PFSK-1 (cell line): ENCODE measurements around the gene KIAA1958.

Experiments
- FOXP2 ChIP-seq: optimal IDR thresholded peaks from 2 replicates; pipeline ENCODE3; 2011; ENCODE audit warnings: borderline replicate concordance, control low read depth, inconsistent platforms; ENCODE audit not compliant: insufficient read depth; ENCODE audit errors: extremely low read length, extremely low read depth
- POLR2AphosphoS5 ChIP-seq: IDR thresholded peaks from 2 replicates; pipeline ENCODE4 v1.6.1; 2012; ENCODE audit warnings: low read depth, mild to moderate bottlenecking, control low read depth, low read length, moderate library complexity
- SIN3A ChIP-seq: IDR thresholded peaks from 2 replicates; pipeline ENCODE4 v1.6.1; 2012; ENCODE audit warnings: mild to moderate bottlenecking, low read length, moderate library complexity, borderline replicate concordance; ENCODE audit not compliant: insufficient read depth
- TAF1 ChIP-seq: IDR thresholded peaks from 2 replicates; pipeline ENCODE4 v1.6.1; 2012; ENCODE audit warnings: low read length, control low read depth, borderline replicate concordance; ENCODE audit not compliant: insufficient read depth
- TF ChIP-seq, protein P1 (sequence below), 2 experiments: IDR thresholded peaks; 2 replicates each; pipeline versions ENCODE4 v1.6.1 to v1.8.0; 2011 to 2012; ENCODE audit warnings: low read depth in 2 of 2, low read length in 2 of 2, control low read depth in 1 of 2, inconsistent platforms in 1 of 2, mild to moderate bottlenecking in 1 of 2, moderate library complexity in 1 of 2; ENCODE audit not compliant: insufficient read depth in 1 of 2

KIAA1958 gene

DNA sequence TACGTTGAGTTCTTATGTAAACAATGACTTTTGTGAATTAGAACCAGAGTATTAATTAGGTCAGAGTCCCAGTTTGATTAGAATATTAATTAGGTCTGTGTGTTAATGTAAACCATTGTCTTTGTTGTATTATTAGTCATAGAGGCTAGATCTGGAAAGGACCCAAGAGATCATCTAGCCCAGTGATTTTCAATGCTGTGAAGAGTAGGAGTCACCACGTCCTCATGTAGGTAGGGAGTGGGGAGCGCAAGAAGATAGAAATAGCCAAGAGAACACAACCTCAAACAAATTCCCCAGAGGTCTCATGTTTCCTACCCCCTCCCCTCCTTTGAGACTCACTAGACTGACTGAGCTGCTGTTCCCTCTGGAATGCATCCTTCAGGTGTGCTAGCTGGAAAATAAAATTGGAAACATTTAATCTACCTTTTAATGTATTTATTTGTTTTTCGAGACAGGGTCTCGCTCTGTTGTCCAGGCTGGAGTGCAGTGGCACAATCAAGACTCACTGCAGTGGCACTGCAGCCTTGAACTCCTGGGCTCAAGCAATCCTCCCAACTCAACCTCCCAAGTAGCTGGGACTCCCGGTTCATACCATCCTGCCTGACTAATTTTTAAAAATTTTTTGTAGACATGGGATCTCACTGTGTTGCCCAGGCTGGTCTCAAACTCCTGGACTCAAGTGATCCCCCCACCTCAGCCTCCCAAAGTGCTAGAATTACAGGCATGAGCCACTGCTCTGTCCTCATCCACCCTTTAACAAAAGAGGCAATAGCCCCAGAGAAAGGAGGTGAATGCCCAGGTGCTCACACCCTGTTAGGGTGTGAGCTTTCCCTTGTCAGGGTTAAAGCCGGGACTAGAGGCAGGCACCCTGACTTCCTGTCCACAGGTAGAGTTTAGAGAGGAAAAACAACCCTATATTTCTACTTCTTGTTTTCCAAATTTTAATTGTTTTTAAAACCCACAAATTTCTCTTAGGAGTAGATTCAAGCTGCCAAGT lies 138.4 kb downstream of the KIAA1958 start:
- TF ChIP-seq POLR2AphosphoS5 (no peak), FOXP2 (no peak), TAF1 (no peak), SIN3A (no peak)
- TF ChIP-seq, protein P1, sequence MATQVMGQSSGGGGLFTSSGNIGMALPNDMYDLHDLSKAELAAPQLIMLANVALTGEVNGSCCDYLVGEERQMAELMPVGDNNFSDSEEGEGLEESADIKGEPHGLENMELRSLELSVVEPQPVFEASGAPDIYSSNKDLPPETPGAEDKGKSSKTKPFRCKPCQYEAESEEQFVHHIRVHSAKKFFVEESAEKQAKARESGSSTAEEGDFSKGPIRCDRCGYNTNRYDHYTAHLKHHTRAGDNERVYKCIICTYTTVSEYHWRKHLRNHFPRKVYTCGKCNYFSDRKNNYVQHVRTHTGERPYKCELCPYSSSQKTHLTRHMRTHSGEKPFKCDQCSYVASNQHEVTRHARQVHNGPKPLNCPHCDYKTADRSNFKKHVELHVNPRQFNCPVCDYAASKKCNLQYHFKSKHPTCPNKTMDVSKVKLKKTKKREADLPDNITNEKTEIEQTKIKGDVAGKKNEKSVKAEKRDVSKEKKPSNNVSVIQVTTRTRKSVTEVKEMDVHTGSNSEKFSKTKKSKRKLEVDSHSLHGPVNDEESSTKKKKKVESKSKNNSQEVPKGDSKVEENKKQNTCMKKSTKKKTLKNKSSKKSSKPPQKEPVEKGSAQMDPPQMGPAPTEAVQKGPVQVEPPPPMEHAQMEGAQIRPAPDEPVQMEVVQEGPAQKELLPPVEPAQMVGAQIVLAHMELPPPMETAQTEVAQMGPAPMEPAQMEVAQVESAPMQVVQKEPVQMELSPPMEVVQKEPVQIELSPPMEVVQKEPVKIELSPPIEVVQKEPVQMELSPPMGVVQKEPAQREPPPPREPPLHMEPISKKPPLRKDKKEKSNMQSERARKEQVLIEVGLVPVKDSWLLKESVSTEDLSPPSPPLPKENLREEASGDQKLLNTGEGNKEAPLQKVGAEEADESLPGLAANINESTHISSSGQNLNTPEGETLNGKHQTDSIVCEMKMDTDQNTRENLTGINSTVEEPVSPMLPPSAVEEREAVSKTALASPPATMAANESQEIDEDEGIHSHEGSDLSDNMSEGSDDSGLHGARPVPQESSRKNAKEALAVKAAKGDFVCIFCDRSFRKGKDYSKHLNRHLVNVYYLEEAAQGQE (IDR thresholded peaks at IDR 0.05; ENCODE audit: insufficient read depth in 1 of 2, low read depth in 2 of 2, low read length in 2 of 2), result no peak

GRCh38 chr9:112629671-112630485 lies 143.3 kb downstream of the KIAA1958 start:
- no peak for TF ChIP-seq FOXP2
- no peak for TF ChIP-seq SIN3A

- TF ChIP-seq SIN3A (no peak), POLR2AphosphoS5 (no peak), FOXP2 (no peak), TAF1 (no peak)
- TF ChIP-seq, protein P1 (IDR thresholded peaks at IDR 0.05; ENCODE audit: insufficient read depth in 1 of 2, low read depth in 2 of 2, low read length in 2 of 2), result no peak
These were observed 144.9 kb downstream of the KIAA1958 start for GRCh38 chr9:112631313-112632070.

DNA sequence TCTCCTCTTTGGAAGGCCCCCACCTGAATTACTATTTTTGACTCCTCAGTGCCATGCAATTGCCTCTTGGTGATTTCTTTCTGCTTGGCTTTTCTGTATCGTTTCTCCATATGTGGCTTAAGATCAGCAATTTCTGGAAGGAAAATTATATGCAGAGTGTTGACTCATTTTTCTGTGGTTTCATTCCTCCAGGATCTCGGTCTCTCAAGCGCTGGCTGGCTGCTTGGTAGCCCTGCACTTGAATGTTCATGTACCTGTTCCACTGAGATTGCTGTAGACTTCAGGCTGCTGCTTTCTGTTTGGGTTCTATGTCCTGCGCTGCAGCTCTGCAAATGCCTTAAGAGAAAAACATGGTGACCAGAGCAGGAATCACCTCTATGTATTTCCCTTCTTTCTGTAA lies 153.7 kb downstream of the KIAA1958 start:
- TF ChIP-seq, protein P1 (IDR thresholded peaks at IDR 0.05; ENCODE audit: insufficient read depth in 1 of 2, low read depth in 2 of 2, low read length in 2 of 2), result no peak
- TF ChIP-seq TAF1 (no peak), POLR2AphosphoS5 (no peak), SIN3A (no peak), FOXP2 (no peak)

- TF ChIP-seq SIN3A (no peak), TAF1 (no peak), FOXP2 (no peak), POLR2AphosphoS5 (no peak)
- TF ChIP-seq, protein P1 (IDR thresholded peaks at IDR 0.05; ENCODE audit: insufficient read depth in 1 of 2, low read depth in 2 of 2, low read length in 2 of 2), result no peak
These were observed 155.5 kb downstream of the KIAA1958 start for GRCh38 chr9:112642126-112642525.
